Measurements from ENCODE around the gene SRR.

DNA sequence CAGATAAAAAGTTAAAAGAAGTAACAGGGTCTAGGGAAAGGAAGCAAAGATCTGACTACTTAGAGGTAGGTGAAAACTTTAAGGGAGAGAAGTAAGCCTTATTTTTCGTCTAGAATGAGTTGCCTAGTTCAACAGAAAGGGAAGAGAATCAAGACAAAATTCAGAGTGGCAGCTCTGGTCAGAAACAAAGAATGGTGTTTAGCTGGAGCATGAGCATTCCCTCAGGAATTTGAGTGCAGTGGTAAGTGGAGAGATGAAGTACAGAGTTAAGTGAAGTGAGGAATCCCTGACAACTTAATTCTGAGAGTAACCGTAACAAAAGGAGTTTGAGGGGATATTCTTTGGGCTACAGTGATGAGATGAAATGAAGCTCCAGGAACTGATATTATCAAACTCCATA lies 11.7 kb upstream of the SRR start:
- TF ChIP-seq, protein P1, sequence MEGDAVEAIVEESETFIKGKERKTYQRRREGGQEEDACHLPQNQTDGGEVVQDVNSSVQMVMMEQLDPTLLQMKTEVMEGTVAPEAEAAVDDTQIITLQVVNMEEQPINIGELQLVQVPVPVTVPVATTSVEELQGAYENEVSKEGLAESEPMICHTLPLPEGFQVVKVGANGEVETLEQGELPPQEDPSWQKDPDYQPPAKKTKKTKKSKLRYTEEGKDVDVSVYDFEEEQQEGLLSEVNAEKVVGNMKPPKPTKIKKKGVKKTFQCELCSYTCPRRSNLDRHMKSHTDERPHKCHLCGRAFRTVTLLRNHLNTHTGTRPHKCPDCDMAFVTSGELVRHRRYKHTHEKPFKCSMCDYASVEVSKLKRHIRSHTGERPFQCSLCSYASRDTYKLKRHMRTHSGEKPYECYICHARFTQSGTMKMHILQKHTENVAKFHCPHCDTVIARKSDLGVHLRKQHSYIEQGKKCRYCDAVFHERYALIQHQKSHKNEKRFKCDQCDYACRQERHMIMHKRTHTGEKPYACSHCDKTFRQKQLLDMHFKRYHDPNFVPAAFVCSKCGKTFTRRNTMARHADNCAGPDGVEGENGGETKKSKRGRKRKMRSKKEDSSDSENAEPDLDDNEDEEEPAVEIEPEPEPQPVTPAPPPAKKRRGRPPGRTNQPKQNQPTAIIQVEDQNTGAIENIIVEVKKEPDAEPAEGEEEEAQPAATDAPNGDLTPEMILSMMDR (IDR thresholded peaks at IDR 0.05) = no peak
- TF ChIP-seq POLR2A (IDR thresholded peaks at IDR 0.05) (no peak), EP300 (IDR thresholded peaks at IDR 0.05) (no peak)

All from ovary (tissue), 3 donors.